Gastroesophageal sphincter (tissue), 3 donors: ENCODE data around the gene LSS.

Experiments
- CTCF ChIP-seq, 4 experiments: fragments of 200-600 bp in 2 of 4; fragments of 450-650 bp in 2 of 4; sonication (generic) in 1 of 4; IDR thresholded peaks; one replicate each; pipeline ENCODE4 v1.5.1; 2017 to 2019; ENCODE audit warnings: antibody characterized with exemption in 4 of 4, mild to moderate bottlenecking in 2 of 4, moderate library complexity in 2 of 4
- EP300 ChIP-seq: sonication (generic); formaldehyde crosslinking; IDR thresholded peaks from one replicate; pipeline ENCODE4 v1.6.1; 2017; ENCODE audit warnings: antibody characterized with exemption, mild to moderate bottlenecking
- POLR2A ChIP-seq, 2 donors: fragments of 450-650 bp; IDR thresholded peaks; one replicate each; pipeline ENCODE4 v1.6.1; 2017; ENCODE audit warnings: antibody characterized with exemption in 2 of 2, mild to moderate bottlenecking in 2 of 2, moderate library complexity in 1 of 2
- POLR2AphosphoS5 ChIP-seq: sonication (generic); formaldehyde crosslinking; IDR thresholded peaks from one replicate; pipeline ENCODE4 v1.6.1; 2017; ENCODE audit warnings: antibody characterized with exemption

GRCh38 chr21:46214478-46215340 is 13.9 kb downstream of the LSS start:
- no peak for TF ChIP-seq EP300
- no peak for TF ChIP-seq POLR2AphosphoS5
- TF ChIP-seq CTCF (IDR thresholded peaks at IDR 0.05): no peak
- no peak for TF ChIP-seq POLR2A (IDR thresholded peaks at IDR 0.05)
